Inflammatory macrophage treated with lipopolysaccharide for 1 hour (primary cell): Measurements from ENCODE around the gene OR51B2.

ENCODE experiments used
- DNase-seq, 2 donors: peaks; one replicate each; pipeline ENCODE4 v3.0.0-alpha.2; 2020 to 2022

The OR51B2 gene

DNA sequence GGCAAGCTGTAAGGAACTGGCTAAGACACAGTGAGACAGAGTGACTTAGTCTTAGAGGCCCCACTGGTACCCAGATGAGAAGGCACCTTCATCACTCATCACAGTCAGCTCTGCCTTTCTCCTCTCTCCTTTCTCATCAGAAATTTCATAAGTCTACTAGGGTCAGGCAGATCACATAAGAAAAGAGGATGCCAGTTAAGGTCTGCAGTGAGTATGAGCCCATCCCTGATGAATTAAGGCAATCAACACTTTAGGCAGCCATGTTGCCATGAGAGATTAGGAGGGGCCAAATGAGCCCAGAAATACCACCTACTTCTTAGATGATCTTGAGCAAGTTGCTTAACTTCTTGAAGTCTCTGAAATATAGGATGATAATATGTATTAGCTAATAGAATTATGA, 42.5 kb downstream of the OR51B2 start:
- DNase-seq, result no peak

DNA sequence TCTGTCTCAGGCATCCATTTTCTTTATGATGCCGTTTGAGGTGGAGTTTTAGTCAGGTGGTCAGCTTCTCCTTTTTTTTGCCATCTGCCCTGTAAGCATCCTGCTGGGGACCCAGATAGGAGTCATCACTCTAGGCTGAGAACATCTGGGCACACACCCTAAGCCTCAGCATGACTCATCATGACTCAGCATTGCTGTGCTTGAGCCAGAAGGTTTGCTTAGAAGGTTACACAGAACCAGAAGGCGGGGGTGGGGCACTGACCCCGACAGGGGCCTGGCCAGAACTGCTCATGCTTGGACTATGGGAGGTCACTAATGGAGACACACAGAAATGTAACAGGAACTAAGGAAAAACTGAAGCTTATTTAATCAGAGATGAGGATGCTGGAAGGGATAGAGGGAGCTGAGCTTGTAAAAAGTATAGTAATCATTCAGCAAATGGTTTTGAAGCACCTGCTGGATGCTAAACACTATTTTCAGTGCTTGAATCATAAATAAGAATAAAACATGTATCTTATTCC, 43.5 kb downstream of the OR51B2 start:
- DNase-seq, result peak; percentile 66 to 67

DNA sequence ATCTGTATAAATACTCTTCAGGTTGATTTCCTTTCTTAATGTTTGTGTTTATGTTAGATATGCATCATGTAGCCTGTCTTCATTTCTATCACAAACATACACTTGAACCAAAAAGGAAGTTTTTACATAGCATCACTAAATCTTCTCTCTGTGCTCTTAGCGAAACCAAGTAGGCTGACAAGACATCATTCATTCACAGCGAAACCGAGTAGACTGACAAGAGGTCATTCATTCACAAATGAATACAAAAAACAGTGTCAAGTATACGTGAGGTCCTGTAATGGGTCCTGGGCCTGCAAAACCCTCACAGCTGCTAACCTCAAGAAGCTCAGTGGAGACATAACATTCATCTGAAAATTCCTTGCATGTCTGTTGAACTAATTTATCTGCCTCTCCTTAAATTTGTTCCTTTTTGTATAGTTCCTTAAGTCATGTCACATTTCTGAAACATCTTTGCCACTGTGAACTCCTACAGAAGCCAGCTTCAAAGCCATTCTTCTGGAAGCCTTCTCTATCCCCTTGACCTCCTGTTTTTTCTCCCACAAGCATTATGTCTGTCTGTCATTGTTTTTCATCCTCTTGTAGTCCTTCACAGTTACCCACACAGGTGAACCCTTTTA, 44.5 kb downstream of the OR51B2 start:
- no peak for DNase-seq

DNA sequence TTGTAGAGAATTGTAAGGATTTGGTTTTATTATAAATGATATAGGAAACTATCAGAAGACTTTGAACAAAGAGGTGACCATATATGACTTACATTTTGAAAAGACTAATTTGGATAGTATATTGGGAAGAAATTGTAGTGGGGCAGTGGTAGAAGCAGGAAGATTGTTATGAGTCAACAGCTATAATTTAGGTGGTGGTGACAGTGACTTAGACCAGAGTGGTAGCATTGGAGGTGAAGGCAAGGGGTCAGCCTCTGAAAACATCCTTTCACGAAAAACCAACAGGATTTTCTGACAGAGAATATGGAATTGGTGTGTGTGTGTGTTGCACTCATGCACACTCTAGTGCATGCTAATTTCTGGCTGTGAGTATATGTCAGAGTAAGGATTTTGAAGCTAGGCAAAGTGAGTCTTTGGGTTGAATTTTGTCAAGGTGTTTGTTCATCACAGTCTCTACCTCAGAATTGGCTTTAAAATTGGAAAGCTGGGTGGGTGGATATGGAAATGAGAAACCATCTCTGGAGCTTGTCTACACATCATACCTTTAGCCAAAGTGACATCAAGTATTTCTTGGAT, 46.2 kb downstream of the OR51B2 start:
- DNase-seq, result no peak

DNA sequence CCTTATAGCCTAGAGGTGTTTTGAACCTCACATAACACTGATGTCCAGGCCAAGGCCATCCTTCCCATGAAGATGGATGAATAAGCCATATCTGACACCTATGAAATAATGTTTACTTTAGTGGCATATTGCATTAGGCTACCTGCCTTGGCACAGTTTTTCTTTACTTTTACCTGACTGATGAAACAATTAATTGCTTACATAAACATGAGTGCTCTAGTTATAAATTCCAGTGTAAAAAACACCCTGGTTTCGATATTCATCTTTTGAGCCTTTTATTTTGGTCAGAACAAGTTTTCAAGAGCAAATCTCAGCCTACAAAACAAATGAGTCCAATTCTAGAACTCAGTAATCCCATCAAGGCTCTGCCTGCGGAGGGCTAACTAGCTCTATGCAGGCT, 47.4 kb downstream of the OR51B2 start:
- no peak for DNase-seq

DNA sequence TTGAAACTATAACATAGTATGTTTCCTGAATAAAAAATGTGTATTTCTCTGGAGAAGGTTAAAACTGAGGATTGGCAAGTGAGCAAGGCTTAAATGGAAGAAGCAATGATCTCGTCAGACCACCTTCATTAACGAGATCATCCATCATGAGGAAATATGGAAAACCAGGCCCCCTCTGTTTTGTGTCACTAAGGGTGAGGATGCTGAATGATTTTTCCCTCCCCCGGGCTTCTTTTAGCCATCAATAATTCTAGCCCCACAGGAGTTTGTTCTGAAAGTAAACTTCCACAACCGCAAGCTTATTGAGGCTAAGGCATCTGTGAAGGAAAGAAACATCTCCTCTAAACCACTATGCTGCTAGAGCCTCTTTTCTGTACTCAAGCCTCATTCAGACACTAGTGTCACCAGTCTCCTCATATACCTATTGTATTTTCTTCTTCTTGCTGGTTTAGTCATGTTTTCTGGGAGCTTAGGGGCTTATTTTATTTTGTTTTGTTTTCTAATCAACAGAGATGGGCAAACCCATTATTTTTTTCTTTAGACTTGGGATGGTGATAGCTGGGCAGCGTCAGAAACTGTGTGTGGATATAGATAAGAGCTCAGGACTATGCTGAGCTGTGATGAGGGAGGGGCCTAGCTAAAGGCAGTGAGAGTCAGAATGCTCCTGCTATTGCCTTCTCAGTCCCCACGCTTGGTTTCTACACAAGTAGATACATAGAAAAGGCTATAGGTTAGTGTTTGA, 48.6 kb downstream of the OR51B2 start:
- DNase-seq, result no peak

DNA sequence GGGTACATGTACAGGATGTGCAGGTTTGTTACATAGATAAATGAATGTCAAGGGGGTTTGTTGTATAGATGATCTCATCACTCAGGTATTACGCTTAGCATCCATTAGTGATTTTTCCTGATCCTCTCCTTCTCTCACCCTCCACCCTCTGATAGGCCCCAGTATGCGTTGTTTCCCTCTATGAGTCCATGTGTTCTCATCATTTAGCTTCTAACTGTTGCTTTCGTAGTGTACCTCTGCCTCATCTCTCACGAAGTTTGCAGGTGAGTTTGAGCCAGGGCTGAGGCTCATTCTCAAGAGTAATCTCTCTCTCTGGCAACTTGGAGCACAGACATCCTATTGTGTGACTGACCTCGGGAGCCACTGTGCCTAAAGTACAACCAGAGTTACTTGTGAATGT, 49.7 kb downstream of the OR51B2 start:
- DNase-seq, result no peak
